ENCODE measurements around the gene IL17RA. TPM values are rescaled to one million over a fixed set of nuclear protein-coding genes. Genes with fewer than 3 reads are reported as not detected.

Gene IL17RA
- total and polyA plus RNA-seq, 2 experiments from 2014 or later = 3.2 to 9.6 TPM

GRCh38 chr22:17130199-17130598 lies 45.4 kb downstream of the IL17RA start:
- peaks cover 13% of the 10 kb centered on the region; the same call in 2 of the 3 replicates for H3K4me1 Mint-ChIP-seq

More at GRCh38 chr22:17130199-17130598, 45.4 kb downstream of the IL17RA start:
- no peak overlapping the region for H3K27ac Mint-ChIP-seq
- Histone ChIP-seq H3K4me3 (no peak overlapping the region), H2AFZ (no peak overlapping the region), H3K27ac (ENCODE audit: low read depth) (peak overlapping the region; percentile 55; the same call in 1 of the 2 replicates), H3K36me3 (ENCODE audit: insufficient read depth) (no peaks in the 10 kb centered on the region), H3K4me2 (no peak overlapping the region), H3K79me2 (replicated peaks; ENCODE audit: insufficient read depth) (no peaks in the 10 kb centered on the region), H3F3A (replicated peaks; ENCODE audit: low read depth) (0 out of 2 replicates have a peak, but pooled peaks cover 3% of the 10 kb centered on the region), H4K20me1 (replicated peaks; ENCODE audit: insufficient read depth) (no peaks in the 10 kb centered on the region; the same call in 1 of the 2 replicates), H3K9me2 (ENCODE audit: insufficient read depth) (no peaks in the 10 kb centered on the region), H3K27me3 (ENCODE audit: insufficient read depth) (no peaks in the 10 kb centered on the region), H3K4me1 (ENCODE audit: insufficient read depth) (no peaks in the 10 kb centered on the region)
- no peak for ATAC-seq
- no peak for DNase-seq (ENCODE audit: low spot score)
- TF ChIP-seq CREB1 (CRISPR knock-in tag; IDR thresholded peaks at IDR 0.05; ENCODE audit: low read depth) = no peak
- TF ChIP-seq CTCF (conservative IDR thresholded peaks at IDR 0.05; ENCODE audit: low read depth in 2 of 2) = no peak
- TF ChIP-seq ZNF114 (CRISPR knock-in tag; IDR thresholded peaks at IDR 0.05) = no peak
- no peak for TF ChIP-seq JUNB (IDR thresholded peaks at IDR 0.05; ENCODE audit: unreplicated experiment)
- no peak for TF ChIP-seq ETS1 (IDR thresholded peaks at IDR 0.05)
- TF ChIP-seq ZNF462 (CRISPR knock-in tag; IDR thresholded peaks at IDR 0.05) = no peak
- TF ChIP-seq POLR2AphosphoS5 (IDR thresholded peaks at IDR 0.05; ENCODE audit: low read depth) = no peak
- TF ChIP-seq EZH2 (IDR thresholded peaks at IDR 0.05; ENCODE audit: low read depth, unreplicated experiment) = no peak
- TF ChIP-seq STAT1 (IDR thresholded peaks at IDR 0.05; ENCODE audit: unreplicated experiment) = no peak
- TF ChIP-seq REST (IDR thresholded peaks at IDR 0.05; ENCODE audit: unreplicated experiment) = no peak
- no peak for TF ChIP-seq ZNF331 (CRISPR knock-in tag; IDR thresholded peaks at IDR 0.05; ENCODE audit: low read depth)
- TF ChIP-seq NANOG (IDR thresholded peaks at IDR 0.05; ENCODE audit: borderline replicate concordance) = no peak
- peaks cover 7% of the 10 kb centered on the region for H3K27me3 Mint-ChIP-seq (ENCODE audit: insufficient read depth, low read depth, poor library complexity)
- H3K4me3 Mint-ChIP-seq = no peak overlapping the region
- H3K9me3 Mint-ChIP-seq = no peaks in the 10 kb centered on the region
- H3K36me3 Mint-ChIP-seq (ENCODE audit: low read depth) = peaks cover 8% of the 10 kb centered on the region; the same call in 1 of the 3 replicates
